C4-2B (cell line): ENCODE measurements around the gene CA4.

ENCODE experiments used
- CTCF ChIP-seq: fragments of 450-650 bp; conservative IDR thresholded peaks from 2 replicates; pipeline ENCODE4 v1.5.1; 2017; ENCODE audit warnings: mild to moderate bottlenecking
- ZFX ChIP-seq: fragments of 450-650 bp; IDR thresholded peaks from 2 replicates; pipeline ENCODE4 v1.6.1; 2017

GRCh38 chr17:60173304-60173819 lies 23.6 kb downstream of the CA4 start:
- TF ChIP-seq CTCF, result no peak
- no peak for TF ChIP-seq ZFX
